ENCODE results near the gene TRIM24. TPM values are rescaled to one million over a fixed set of nuclear protein-coding genes. Genes with fewer than 3 reads are reported as not detected.
"Not testable (repeated sequence)": the region's sequence is repeated elsewhere in the genome, so short reads cannot be mapped to it uniquely, and the experiment has no call there.

TRIM24 gene
- total RNA-seq, 1 donor from 2014 or later: 4.6 TPM

GRCh38 chr7:138493535-138493934 is 33.5 kb downstream of the TRIM24 start:
- DNase-seq (ENCODE audit: low read depth, low spot score): no peak

GRCh38 chr7:138495485-138495884 is 35.4 kb downstream of the TRIM24 start:
- no peak for DNase-seq (ENCODE audit: low read depth, low spot score)

- DNase-seq (ENCODE audit: low read depth, low spot score): no peak
These were observed 39.3 kb downstream of the TRIM24 start for GRCh38 chr7:138499340-138499739.

- not testable (repeated sequence) for DNase-seq (ENCODE audit: low read depth, low spot score)
These were observed 40.2 kb downstream of the TRIM24 start for GRCh38 chr7:138500303-138500702.

- no peak for DNase-seq (ENCODE audit: low read depth, low spot score)
These were observed 40.8 kb downstream of the TRIM24 start for GRCh38 chr7:138500892-138501291.

- DNase-seq (ENCODE audit: low read depth, low spot score): no peak
These were observed 42.1 kb downstream of the TRIM24 start for GRCh38 chr7:138502023-138502767.

GRCh38 chr7:138505361-138505873 is 45.4 kb downstream of the TRIM24 start:
- no peak for DNase-seq (ENCODE audit: low read depth, low spot score)

- no peak for DNase-seq (ENCODE audit: low read depth, low spot score)
These were observed 46.7 kb downstream of the TRIM24 start for GRCh38 chr7:138506764-138507163.

- DNase-seq (ENCODE audit: low read depth, low spot score): no peak
These were observed 49.9 kb downstream of the TRIM24 start for GRCh38 chr7:138510003-138510402.

- DNase-seq (ENCODE audit: low read depth, low spot score): no peak
These were observed 52.2 kb downstream of the TRIM24 start for GRCh38 chr7:138512092-138512858.

- DNase-seq (ENCODE audit: low read depth, low spot score): no peak
These were observed 52.8 kb downstream of the TRIM24 start for GRCh38 chr7:138512885-138513284.

GRCh38 chr7:138513344-138513871 is 53.3 kb downstream of the TRIM24 start:
- DNase-seq (ENCODE audit: low read depth, low spot score): no peak

GRCh38 chr7:138514044-138514443 is 54.0 kb downstream of the TRIM24 start:
- DNase-seq (ENCODE audit: low read depth, low spot score): no peak

GRCh38 chr7:138515001-138515528 is 55.0 kb downstream of the TRIM24 start:
- DNase-seq (ENCODE audit: low read depth, low spot score): no peak

GRCh38 chr7:138519061-138519798 is 59.2 kb downstream of the TRIM24 start:
- no peak for DNase-seq (ENCODE audit: low read depth, low spot score)

GRCh38 chr7:138520742-138521141 is 60.7 kb downstream of the TRIM24 start:
- DNase-seq (ENCODE audit: low read depth, low spot score): no peak

GRCh38 chr7:138521837-138522461 is 61.9 kb downstream of the TRIM24 start:
- DNase-seq (ENCODE audit: low read depth, low spot score): no peak

GRCh38 chr7:138524259-138524658 is 64.2 kb downstream of the TRIM24 start:
- no peak for DNase-seq (ENCODE audit: low read depth, low spot score)

GRCh38 chr7:138525757-138526156 is 65.7 kb downstream of the TRIM24 start:
- no peak for DNase-seq (ENCODE audit: low read depth, low spot score)

- no peak for DNase-seq (ENCODE audit: low read depth, low spot score)
These were observed 67.7 kb downstream of the TRIM24 start for GRCh38 chr7:138527746-138528223.

GRCh38 chr7:138536833-138537232 is 76.8 kb downstream of the TRIM24 start:
- not testable (repeated sequence) for DNase-seq (ENCODE audit: low read depth, low spot score)

Measured in pulmonary artery endothelial cell (primary cell).